HG02938 (cell line): ENCODE data around the gene LCA5L.
"Not testable (repeated sequence)": the region's sequence is repeated elsewhere in the genome, so short reads cannot be mapped to it uniquely, and the experiment has no call there.

Experiments
- ATAC-seq: cut with Tn5 transposase; IDR thresholded peaks from one replicate; pipeline ENCODE4 v1.9.1; 2021; ENCODE audit warnings: mild to moderate bottlenecking, moderate library complexity; ENCODE audit not compliant: unreplicated experiment

LCA5L gene

DNA sequence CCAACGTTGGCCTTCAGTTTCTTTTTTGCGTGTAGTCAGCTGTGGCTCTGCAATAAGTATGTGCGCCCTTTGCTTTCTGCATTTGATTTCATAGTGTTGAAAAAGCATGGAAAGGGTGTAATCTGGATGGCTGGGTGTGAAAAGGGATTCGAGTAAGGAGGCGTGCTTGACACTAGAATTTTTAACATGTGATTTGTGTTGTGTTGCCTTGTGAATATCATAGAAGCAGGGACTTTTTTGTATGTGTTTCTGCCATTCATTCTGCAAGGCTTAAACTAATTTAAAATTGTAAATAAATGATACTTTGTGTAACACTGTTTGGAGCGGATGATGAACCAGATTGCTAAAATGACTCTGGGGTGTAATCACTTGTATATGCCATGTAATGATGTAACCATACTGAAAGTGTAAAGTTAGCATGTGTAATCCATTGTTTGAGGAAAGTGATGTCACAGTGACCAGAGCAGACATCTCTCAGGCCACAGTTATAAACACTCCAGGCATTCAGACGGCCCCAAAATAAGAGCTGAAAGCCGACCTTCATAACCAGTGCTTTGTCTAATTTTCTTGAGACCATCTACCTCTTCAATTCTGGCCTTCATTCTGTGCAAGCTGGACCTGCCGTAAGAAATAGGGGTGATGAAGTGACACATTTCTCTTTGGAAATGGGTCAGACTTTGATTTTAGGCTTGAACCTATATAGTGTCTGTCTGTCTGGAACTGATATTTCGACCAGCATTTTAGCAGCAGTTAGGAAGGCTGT, 6.8 kb upstream of the LCA5L start:
- ATAC-seq: no peak

DNA sequence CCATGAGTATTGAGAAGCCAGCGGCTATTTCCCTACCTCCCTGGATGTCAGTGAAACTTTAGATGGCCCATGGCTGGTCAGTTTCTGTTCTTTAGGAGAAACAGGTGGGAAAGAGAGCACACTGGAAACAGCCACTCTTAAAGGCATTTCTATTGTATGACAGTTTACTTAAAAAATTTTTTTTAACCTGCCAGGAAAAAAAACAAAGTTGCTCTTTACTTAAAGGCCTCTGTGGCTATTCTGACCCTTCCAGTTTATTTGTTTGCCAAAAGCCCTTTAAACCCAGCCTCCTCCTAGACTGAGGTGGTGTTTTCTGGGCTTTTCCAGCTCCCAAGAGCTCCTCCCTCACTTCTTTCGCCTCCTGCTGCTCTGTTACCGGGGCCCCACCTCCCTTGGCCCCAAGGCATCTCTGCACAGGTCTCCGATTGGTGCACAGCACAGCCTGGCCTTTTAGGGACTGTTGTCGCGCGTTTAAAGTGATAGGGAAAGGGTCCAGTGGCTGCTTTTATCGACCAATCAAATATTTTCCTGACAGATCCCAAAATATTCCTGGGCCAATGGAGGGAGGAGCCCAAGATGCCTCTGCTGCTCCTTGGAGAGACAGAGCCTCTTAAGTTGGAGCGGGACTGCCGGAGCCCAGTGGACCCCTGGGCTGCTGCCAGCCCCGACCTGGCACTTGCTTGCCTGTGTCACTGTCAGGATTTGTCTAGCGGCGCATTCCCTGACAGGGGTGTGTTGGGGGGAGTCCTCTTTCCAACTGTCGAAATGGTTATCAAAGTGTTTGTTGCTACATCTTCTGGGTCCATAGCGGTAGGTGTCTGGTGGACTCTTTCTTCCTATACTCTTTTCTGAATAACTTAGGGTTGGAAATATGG, 6.0 kb upstream of the LCA5L start, which contains the start of gene SH3BGR:
Gene SH3BGR, plus strand, starts transcription at position 639 of the 875 bp plus-strand sequence. Its CDS starts 127 bp downstream, at position 766.
- no peak for ATAC-seq

- ATAC-seq: no peak
Measured at GRCh38 chr21:39447264-39447663, 1.7 kb upstream of the LCA5L start.

- no peak for ATAC-seq
Measured at GRCh38 chr21:39444421-39445180, 977 bp downstream of the LCA5L start.

GRCh38 chr21:39441502-39442475, 3.8 kb downstream of the LCA5L start:
- ATAC-seq: no peak

DNA sequence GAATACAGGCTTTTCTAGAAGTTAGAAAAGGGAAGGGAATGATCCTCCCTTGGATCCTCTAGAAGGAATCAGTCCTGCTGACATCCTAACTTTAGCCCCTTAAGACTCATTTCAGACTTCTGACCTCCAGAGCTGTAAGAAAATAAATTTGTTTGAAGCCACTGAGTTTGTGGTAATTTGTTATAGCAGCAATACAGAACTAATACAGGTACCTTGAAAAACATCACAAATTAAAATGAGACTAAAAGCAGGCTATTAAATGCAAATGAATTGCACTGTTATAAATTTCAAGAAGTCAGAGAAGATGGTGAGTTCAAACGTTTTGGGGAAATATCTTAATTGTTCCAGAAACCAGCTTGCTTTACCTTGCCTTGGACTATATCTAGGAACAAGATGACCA, 6.3 kb downstream of the LCA5L start:
- no peak for ATAC-seq

GRCh38 chr21:39434950-39435349, 10.6 kb downstream of the LCA5L start:
- no peak for ATAC-seq

- ATAC-seq: no peak
Measured at GRCh38 chr21:39430954-39431353, 14.6 kb downstream of the LCA5L start.

DNA sequence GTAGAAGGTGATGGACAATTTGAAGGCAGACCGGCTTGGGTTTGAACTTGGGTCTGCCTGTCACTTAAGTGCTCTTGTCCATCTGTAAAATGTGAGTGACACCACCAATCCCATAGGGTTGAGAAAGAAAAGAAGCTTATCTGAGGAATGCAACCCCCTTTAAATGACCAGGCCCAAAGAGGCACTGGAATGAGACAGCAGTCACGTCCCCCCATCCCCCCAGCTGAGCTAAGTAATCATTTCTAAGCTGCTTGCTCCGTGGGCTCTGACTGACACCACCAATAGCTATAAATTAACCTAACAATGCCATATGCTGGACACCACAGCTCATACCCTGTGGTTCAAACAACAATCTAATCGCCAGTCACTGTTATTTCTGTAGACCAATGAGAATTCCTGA, 15.1 kb downstream of the LCA5L start:
- ATAC-seq: no peak

DNA sequence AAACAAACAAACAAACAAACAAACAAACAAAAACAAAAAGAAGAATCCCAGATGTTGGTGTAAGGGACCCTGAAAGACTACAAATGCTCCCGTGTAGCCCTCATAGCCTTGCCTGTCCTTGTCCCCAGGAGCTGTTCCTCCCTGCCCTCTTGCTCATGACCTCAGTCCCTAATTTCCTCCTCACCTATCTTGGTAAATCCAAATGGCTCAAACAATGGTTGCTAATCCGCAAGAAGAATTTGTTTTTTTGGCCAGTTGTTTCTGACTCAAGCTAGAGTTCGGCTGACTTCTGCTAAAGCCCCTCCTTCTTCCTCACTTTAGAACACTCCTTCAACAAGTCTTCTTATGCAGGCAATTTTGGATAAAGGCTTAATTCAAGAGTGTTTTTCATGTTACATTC, 15.6 kb downstream of the LCA5L start:
- ATAC-seq: no peak

DNA sequence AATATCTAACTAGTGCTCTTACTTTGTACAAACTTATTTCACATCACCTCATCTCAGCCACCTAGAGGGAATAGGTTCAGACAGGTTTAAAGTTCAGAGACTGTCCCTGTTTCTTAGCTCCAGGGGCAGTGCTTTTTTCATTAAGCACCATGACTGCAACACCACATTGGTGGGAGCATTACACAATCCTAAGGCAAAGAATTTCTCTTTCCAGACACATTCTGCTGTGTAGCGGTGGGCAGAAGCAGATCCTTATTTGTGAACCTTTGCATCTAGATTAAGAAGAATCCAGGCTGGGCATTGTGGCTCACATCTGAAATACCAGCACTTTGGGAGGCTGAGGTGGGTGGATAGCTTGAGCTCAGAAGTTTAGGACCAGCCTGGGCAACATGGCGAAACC, 16.1 kb downstream of the LCA5L start:
- no peak for ATAC-seq

DNA sequence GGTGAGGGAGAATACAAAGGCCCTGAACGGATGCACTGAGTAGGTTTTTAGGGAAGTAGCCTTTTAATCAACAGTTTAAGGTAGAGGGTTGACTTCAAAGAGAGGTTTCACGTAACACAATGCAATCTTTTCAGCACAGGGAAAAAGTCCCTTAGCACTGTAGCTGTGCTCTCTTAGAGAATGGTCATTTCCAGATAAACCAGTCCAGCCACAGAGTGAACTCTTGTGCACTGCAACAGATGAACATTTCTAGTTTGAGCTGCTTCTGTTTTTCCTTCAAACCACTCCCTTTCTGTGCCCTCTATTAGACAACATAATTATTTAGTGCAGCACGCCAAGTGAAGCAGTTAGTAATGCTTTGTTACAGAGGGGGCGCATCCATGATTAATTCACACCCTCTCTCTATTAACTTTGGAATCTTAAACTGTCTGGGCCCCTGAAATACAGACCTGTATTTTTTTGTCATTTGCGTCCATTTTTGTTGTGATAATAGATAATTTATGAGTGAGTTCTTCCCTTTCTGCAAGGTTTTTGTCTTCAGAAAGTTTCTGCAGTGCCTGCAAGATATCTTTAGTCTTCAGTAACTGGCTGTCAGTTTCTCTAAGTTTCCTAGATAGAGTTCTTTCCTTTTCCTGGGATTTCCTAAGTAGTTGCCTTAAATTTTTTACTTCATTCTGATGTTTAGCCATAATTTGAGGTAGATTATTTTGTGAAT, 22.9 kb downstream of the LCA5L start:
- no peak for ATAC-seq

DNA sequence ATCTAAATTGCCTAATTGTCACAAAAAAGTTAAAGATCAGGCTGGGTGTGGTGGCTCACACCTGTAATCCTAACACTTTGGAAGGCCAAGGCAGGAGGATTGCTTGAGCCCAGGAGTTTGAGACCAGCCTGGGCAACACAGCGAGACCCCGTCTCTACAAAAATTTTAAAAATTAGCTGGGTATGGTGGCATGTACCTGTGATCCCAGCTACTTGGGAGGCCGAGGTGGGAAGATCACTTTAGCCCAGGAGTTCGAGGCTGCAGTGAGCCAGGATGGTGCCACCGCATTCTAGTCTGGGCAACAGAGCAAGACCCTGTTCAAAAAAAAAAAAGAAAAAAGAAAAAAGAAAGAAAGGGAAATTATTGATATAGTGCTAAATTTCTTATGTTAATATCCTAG, 26.4 kb downstream of the LCA5L start:
- ATAC-seq: not testable (repeated sequence)

- ATAC-seq: no peak
Measured at GRCh38 chr21:39406065-39406464, 39.5 kb downstream of the LCA5L start.

DNA sequence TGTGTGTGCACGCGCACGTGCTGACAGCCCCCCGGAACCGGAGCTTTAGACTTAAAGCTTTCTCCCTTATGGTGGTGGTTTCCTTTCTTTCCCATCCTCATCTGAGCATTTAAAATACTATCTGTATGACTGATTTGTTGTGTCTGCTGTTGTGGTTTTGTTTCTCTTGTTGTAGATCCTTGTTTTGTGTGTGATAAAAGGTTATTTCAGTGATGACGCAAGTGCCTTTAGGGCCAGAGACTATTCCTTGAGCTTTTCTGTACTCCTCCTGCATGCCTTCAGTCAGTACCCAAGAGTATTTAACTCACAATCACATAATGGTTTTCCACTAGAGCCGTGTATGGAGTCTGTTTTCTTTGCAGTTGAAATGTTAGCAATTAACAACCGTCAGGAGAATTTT, 45.4 kb downstream of the LCA5L start:
- ATAC-seq: no peak

- no peak for ATAC-seq
Measured at GRCh38 chr21:39397646-39398385, 47.8 kb downstream of the LCA5L start.

- no peak for ATAC-seq
Measured at GRCh38 chr21:39392981-39393380, 52.6 kb downstream of the LCA5L start.

DNA sequence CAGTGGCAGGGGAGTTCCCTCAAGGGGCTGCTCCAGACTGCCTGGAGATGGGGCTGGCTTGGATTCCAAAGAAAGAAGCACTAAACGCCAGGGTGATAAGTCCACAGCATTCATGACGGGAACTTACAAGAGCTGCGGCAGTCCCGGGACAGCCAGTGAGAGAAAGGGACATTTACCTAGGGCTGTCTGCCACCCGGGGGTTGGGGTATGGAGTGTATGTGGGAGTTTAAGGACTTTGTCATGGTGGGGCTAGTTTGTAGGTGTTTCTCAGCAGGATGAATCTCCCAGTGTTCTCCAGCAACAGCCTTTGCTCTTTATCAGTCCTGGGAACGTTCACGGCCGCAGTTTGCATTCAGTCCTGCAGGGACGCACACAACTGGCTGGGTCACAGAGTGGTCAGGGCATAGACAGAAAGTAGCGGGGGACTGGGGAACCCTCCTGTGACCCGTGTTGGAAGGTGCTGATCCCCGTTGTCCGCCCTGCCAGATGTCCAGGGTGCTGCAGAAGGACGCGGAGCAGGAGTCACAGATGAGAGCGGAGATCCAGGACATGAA, 55.3 kb downstream of the LCA5L start:
- ATAC-seq: no peak

DNA sequence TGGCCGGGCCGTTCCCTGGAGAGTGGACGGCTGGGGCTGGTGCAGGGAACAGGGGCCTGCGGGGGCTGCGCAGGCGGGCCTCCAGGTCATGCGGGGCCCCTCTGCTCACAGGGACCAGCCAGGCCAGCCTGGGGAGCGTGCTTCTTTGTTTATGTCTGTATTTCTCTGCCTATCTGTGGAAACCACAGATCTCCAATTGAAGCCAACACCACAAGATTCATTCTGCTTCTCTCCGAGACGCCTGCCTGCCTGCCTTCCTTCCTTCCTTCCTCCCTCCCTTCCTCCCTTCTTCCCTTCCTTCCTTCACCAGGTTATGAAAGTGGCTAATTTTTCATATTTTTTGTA, 56.8 kb downstream of the LCA5L start:
- ATAC-seq: no peak
